ENCODE measurements around the gene TRIM58.

The TRIM58 gene

GRCh38 chr1:247849616-247850015 is 7.4 kb upstream of the TRIM58 start:
- no peak for TF ChIP-seq CTCF (IDR thresholded peaks at IDR 0.05; ENCODE audit: extremely low read depth, missing control alignments)
- no peak for DNase-seq (ENCODE audit: low spot score)

GRCh38 chr1:247854899-247855545 is 2.0 kb upstream of the TRIM58 start:
- no peak for TF ChIP-seq CTCF (IDR thresholded peaks at IDR 0.05; ENCODE audit: extremely low read depth, missing control alignments)
- no peak for DNase-seq (ENCODE audit: low spot score)

GRCh38 chr1:247855911-247856310 is 1.1 kb upstream of the TRIM58 start:
- DNase-seq (ENCODE audit: low spot score) = no peak
- no peak for TF ChIP-seq CTCF (IDR thresholded peaks at IDR 0.05; ENCODE audit: extremely low read depth, missing control alignments)

GRCh38 chr1:247857985-247858619 is 1.1 kb downstream of the TRIM58 start:
- TF ChIP-seq CTCF (IDR thresholded peaks at IDR 0.05; ENCODE audit: extremely low read depth, missing control alignments) = no peak
- DNase-seq (ENCODE audit: low spot score) = peak; percentile 21

GRCh38 chr1:247862756-247863155 is 5.8 kb downstream of the TRIM58 start:
- no peak for TF ChIP-seq CTCF (IDR thresholded peaks at IDR 0.05; ENCODE audit: extremely low read depth, missing control alignments)
- DNase-seq (ENCODE audit: low spot score) = no peak

GRCh38 chr1:247864644-247865043 is 7.7 kb downstream of the TRIM58 start:
- no peak for DNase-seq (ENCODE audit: low spot score)
- no peak for TF ChIP-seq CTCF (IDR thresholded peaks at IDR 0.05; ENCODE audit: extremely low read depth, missing control alignments)

- DNase-seq (ENCODE audit: low spot score) = no peak
- TF ChIP-seq CTCF (IDR thresholded peaks at IDR 0.05; ENCODE audit: extremely low read depth, missing control alignments) = no peak
Observed at GRCh38 chr1:247865416-247865815, 8.4 kb downstream of the TRIM58 start.

All from GM20000 (cell line).